Activated naive CD4-positive, alpha-beta T cell treated with anti-CD3 and anti-CD28 coated beads, Interleukin-2, amount 50 U/mL, for 16 hours (primary cell): ENCODE data around the gene IFT25.
A peak's percentile ranks its signal among the peaks of the same experiment; 100 is the strongest.
"Not testable (repeated sequence)": the region's sequence is repeated elsewhere in the genome, so short reads cannot be mapped to it uniquely, and the experiment has no call there.

Experiments
- DNase-seq: peaks from one replicate; pipeline ENCODE4 v3.0.0-alpha.2; 2020

The IFT25 gene

GRCh38 chr1:53945433-53946251, at the start of gene IFT25:
TSS of gene IFT25 (minus strand) at chr1:53945699. CDS start at chr1:53940082, 5,617 bp downstream.
- peak; percentile 96 for DNase-seq

- not testable (repeated sequence) for DNase-seq
Observed at GRCh38 chr1:53994516-53994915, 49.0 kb upstream of the IFT25 start.

GRCh38 chr1:53992085-53992874, 46.8 kb upstream of the IFT25 start:
- DNase-seq: no peak

- DNase-seq: no peak
Observed at GRCh38 chr1:53987880-53988279, 42.4 kb upstream of the IFT25 start.

GRCh38 chr1:53986458-53986857, 41.0 kb upstream of the IFT25 start:
- no peak for DNase-seq

GRCh38 chr1:53984726-53985125, 39.2 kb upstream of the IFT25 start:
- DNase-seq: no peak

- no peak for DNase-seq
Observed at GRCh38 chr1:53982763-53983104, 37.2 kb upstream of the IFT25 start.

- DNase-seq: no peak
Observed at GRCh38 chr1:53982034-53982762, 36.7 kb upstream of the IFT25 start.

- DNase-seq: no peak
Observed at GRCh38 chr1:53981220-53981619, 35.7 kb upstream of the IFT25 start.

- no peak for DNase-seq
Observed at GRCh38 chr1:53979712-53980450, 34.4 kb upstream of the IFT25 start.

GRCh38 chr1:53975861-53976260, 30.4 kb upstream of the IFT25 start:
- no peak for DNase-seq

GRCh38 chr1:53971718-53972117, 26.2 kb upstream of the IFT25 start:
- no peak for DNase-seq

GRCh38 chr1:53969323-53969722, 23.8 kb upstream of the IFT25 start:
- not testable (repeated sequence) for DNase-seq

GRCh38 chr1:53968125-53968513, 22.6 kb upstream of the IFT25 start:
- DNase-seq: no peak

GRCh38 chr1:53967409-53968124, 22.1 kb upstream of the IFT25 start:
- DNase-seq: no peak

- DNase-seq: no peak
Observed at GRCh38 chr1:53966794-53967193, 21.3 kb upstream of the IFT25 start.

- no peak for DNase-seq
Observed at GRCh38 chr1:53964109-53964508, 18.6 kb upstream of the IFT25 start.

- no peak for DNase-seq
Observed at GRCh38 chr1:53963460-53963859, 18.0 kb upstream of the IFT25 start.

- no peak for DNase-seq
Observed at GRCh38 chr1:53962395-53962794, 16.9 kb upstream of the IFT25 start.

GRCh38 chr1:53959664-53960250, 14.3 kb upstream of the IFT25 start:
- no peak for DNase-seq

- DNase-seq: no peak
Observed at GRCh38 chr1:53957194-53957818, 11.8 kb upstream of the IFT25 start.
